Measurements from ENCODE around the gene KRT79.

The KRT79 gene

DNA sequence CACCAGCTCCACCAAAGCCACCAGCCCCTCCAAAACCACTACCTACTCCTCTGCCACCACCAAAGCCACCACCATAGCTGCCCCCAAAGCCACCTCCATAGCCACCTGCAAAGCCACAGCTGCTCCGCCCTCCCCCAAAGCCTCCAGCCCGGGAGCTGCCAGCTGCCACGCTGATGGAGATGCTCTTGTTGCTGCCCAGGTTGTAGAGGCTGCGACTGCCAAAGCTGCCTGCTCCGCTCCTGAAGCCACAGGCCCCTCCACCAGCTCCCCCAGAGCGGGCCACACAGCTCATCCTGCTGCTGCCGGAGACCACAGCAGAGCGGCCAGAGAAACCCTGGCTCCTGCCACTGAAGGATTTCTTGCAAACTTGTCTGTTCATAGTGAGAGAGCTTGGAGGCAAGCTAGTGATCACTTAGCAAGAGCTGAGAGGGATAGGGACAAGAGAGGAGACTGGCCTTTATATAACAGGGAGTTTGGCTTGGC is 57.2 kb downstream of the KRT79 start, which contains the start of gene KRT76:
TSS of gene KRT76 (minus strand) at position 433 of the 483 bp plus-strand sequence. CDS start at position 379, 54 bp downstream.
- H3K36me3 Mint-ChIP-seq (ENCODE audit: insufficient read depth): no peaks in the 10 kb centered on the region
- no peak for ATAC-seq (replicated peaks)
- H3K4me3 Mint-ChIP-seq: no peak within 1 kb of the TSS
- H3K27me3 Mint-ChIP-seq: peaks cover 25 to 72% of the 10 kb centered on the region in 2 donors
- DNase-seq: no peak
- no peak within 1 kb of the TSS for H3K27ac Mint-ChIP-seq
- H3K4me1 Mint-ChIP-seq (ENCODE audit: low read depth in 2 of 2): no peaks in the 10 kb centered on the region
- no peaks in the 10 kb centered on the region for H3K9me3 Mint-ChIP-seq

DNA sequence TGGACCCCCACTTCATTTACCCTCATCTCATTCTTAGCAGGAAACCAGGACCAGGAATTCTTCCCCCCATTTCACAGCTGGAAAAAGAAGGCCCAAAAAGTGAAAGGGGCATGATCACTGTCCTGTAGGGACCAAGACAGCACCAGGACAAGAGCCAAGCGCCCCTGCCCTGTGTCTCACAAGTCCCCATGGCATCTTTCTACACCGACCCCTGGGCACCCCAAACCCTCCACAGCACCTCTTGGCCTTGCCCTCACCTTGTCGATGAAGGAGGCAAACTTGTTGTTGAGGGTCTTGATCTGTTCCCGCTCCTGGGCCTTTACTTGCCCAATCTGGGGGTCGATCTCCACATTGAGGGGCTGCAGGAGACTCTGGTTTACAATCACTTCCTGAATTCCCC is 57.7 kb downstream of the KRT79 start:
- Mint-ChIP-seq H3K27me3 (peaks cover 26 to 76% of the 10 kb centered on the region in 2 donors), H3K4me1 (ENCODE audit: low read depth in 2 of 2) (no peaks in the 10 kb centered on the region), H3K4me3 (no peak overlapping the region), H3K27ac (no peak overlapping the region), H3K9me3 (no peaks in the 10 kb centered on the region), H3K36me3 (ENCODE audit: insufficient read depth) (no peaks in the 10 kb centered on the region)
- ATAC-seq (replicated peaks) (no peak), DNase-seq (no peak)

DNA sequence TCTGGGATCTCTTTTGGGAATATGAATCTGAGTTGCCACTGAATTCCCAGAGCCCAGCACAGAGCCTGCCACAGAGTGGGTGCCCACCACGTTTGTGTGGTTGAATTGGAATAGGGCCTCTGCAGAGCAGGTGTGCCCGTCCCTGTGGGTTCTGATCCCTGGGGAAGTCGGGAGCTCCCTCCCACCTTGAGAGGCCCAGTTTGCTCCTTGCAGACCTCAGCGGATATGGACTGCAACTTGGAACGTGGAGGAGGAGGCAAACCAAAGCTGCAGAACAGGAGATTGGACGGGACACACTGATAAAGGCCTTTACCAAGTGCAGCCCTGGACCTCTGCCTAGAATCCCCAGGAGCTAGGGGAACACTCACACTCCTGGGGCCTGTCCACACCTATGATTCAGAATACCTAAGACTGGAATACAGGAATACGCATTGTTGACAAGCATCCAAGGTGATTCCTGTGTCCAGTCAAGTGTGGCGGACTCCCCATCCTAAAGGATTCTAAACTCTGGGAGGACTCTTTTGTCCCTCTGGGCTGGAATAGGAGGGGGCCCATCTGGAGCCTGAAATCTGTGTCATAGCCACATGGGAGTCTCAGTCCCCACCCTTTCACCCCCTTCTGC is 59.4 kb downstream of the KRT79 start:
- DNase-seq: no peak
- Mint-ChIP-seq H3K9me3 (peaks cover 0 to 5% of the 10 kb centered on the region in 2 donors), H3K27ac (no peak overlapping the region), H3K36me3 (ENCODE audit: insufficient read depth) (no peaks in the 10 kb centered on the region), H3K4me1 (ENCODE audit: low read depth in 2 of 2) (no peaks in the 10 kb centered on the region), H3K4me3 (no peak overlapping the region), H3K27me3 (peaks cover 24 to 82% of the 10 kb centered on the region in 2 donors)
- no peak for ATAC-seq (replicated peaks)

DNA sequence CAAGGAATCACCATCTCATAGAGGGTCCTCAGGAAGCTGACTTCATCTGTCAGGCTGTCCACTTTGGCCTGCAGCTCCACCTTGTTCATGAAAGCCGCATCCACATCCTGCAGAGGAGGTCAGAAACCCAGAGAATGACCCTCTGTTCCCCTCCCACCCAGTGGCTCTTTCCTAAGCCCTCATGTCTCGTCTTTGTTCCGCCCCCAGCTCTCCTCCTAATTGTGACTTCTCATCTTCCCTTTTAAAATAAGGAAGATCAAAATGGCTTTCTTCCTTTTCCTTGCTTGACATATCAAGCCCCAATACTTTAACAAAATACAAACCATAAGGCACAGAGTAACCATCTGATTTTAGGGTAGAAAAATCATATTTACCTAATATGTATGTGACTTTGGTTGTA is 61.3 kb downstream of the KRT79 start:
- H3K36me3 Mint-ChIP-seq (ENCODE audit: insufficient read depth): no peaks in the 10 kb centered on the region
- DNase-seq (no peak), ATAC-seq (replicated peaks) (no peak)
- no peak overlapping the region for H3K4me3 Mint-ChIP-seq
- no peak overlapping the region for H3K27ac Mint-ChIP-seq
- H3K27me3 Mint-ChIP-seq: peaks cover 9 to 82% of the 10 kb centered on the region in 2 donors
- H3K9me3 Mint-ChIP-seq: peaks cover 0 to 5% of the 10 kb centered on the region in 2 donors
- H3K4me1 Mint-ChIP-seq (ENCODE audit: low read depth in 2 of 2): no peaks in the 10 kb centered on the region

GRCh38 chr12:52772188-52772587 is 61.9 kb downstream of the KRT79 start:
- H3K27me3 Mint-ChIP-seq: peaks cover 9 to 82% of the 10 kb centered on the region in 2 donors
- no peaks in the 10 kb centered on the region for H3K36me3 Mint-ChIP-seq (ENCODE audit: insufficient read depth)
- DNase-seq (no peak), ATAC-seq (replicated peaks) (no peak)
- H3K4me1 Mint-ChIP-seq (ENCODE audit: low read depth in 2 of 2): no peaks in the 10 kb centered on the region
- no peak overlapping the region for H3K27ac Mint-ChIP-seq
- no peak overlapping the region for H3K4me3 Mint-ChIP-seq
- peaks cover 0 to 5% of the 10 kb centered on the region in 2 donors for H3K9me3 Mint-ChIP-seq

GRCh38 chr12:52771505-52771904 is 62.6 kb downstream of the KRT79 start:
- Mint-ChIP-seq H3K36me3 (ENCODE audit: insufficient read depth) (no peaks in the 10 kb centered on the region), H3K27ac (no peak overlapping the region), H3K27me3 (peaks cover 10 to 80% of the 10 kb centered on the region in 2 donors), H3K4me3 (no peak overlapping the region), H3K4me1 (ENCODE audit: low read depth in 2 of 2) (no peaks in the 10 kb centered on the region), H3K9me3 (peaks cover 0 to 5% of the 10 kb centered on the region in 2 donors)
- ATAC-seq (replicated peaks) (no peak), DNase-seq (no peak)
